Ovary (tissue), 9 donors: Measurements from ENCODE around the gene RAP1GAP. TPM values are rescaled to one million over a fixed set of nuclear protein-coding genes. Genes with fewer than 3 reads are reported as not detected.

Source experiments
- DNase-seq, 5 donors: peaks; one replicate each; pipeline ENCODE4 v3.0.0-alpha.2; 2019 to 2020
- H3K27ac ChIP-seq, 2 donors: fragments of 200-600 bp; one replicate each; pipeline versions ENCODE4 v1.5.1 to v1.8.0; 2019 to 2022
- H3K27me3 ChIP-seq: fragments of 200-600 bp; one replicate; pipeline ENCODE4 v1.8.0; 2022
- H3K36me3 ChIP-seq: fragments of 200-600 bp; sonication (generic); one replicate; pipeline ENCODE4 v1.5.1; 2019
- H3K4me1 ChIP-seq: one replicate; pipeline ENCODE4 v1.8.1; 2013; ENCODE audit warnings: mild to moderate bottlenecking, moderate library complexity; ENCODE audit not compliant: insufficient read depth
- H3K4me3 ChIP-seq: fragments of 200-600 bp; sonication (generic); one replicate; pipeline ENCODE4 v1.5.1; 2017
- H3K9me3 ChIP-seq, 2 donors: fragments of 200-600 bp in 1 of 2; sonication (generic) in 1 of 2; one replicate each; pipeline versions ENCODE4 v1.5.1 to v1.8.1; 2013 to 2019; ENCODE audit warnings: mild to moderate bottlenecking in 1 of 2, moderate library complexity in 1 of 2
- CTCF ChIP-seq, 3 donors: fragments of 450-650 bp in 2 of 3; fragments of 200-600 bp in 1 of 3; IDR thresholded peaks; one replicate each; pipeline versions ENCODE4 v1.5.1 to v1.8.0; 2016 to 2022; ENCODE audit warnings: antibody characterized with exemption in 3 of 3, mild to moderate bottlenecking in 1 of 3
- EP300 ChIP-seq: sonication (generic); formaldehyde crosslinking; IDR thresholded peaks from one replicate; pipeline ENCODE4 v1.6.1; 2017; ENCODE audit warnings: antibody characterized with exemption
- POLR2A ChIP-seq: fragments of 450-650 bp; IDR thresholded peaks from one replicate; pipeline ENCODE4 v1.6.1; 2017; ENCODE audit warnings: antibody characterized with exemption, mild to moderate bottlenecking, moderate library complexity
- WGBS, 3 donors: extraction: QIAGEN DNeasy Blood & Tissue Kit in 1 of 3; methylation state at CpG; one replicate each; pipeline versions ENCODE4 v1.1.5 to v1.1.7; 2013 to 2017; 5-methylcytosine and 5-hydroxymethylcytosine counted together
- intact Hi-C, 4 donors: fragments of 100-400 bp; cut with DNase I; formaldehyde crosslinking; loops; one replicate each; pipeline versions ENCODE4 v1.11.0 to v1.15.1; 2022 to 2023
- polyA plus RNA-seq, 2 donors: library from polyadenylated mRNA; stranded (reverse); fragments of 200-250 nt in 1 of 2; fragments of 350-450 nt in 1 of 2; fragmentation: Illumina TruSeq in 1 of 2; extraction: RNeasy Lipid Tissue Mini Kit (QIAGEN cat#74804) in 1 of 2; gene quantifications; one replicate each; pipeline ENCODE4 v1.2.3, GENCODE V29; 2013 to 2014
- total RNA-seq, 7 donors: library from RNA; depleted of rRNA in 2 of 7; stranded (reverse); fragments of >200 nt in 2 of 7; fragmentation: NEBNext Ultra II Directional in 3 of 7; extraction: Animal tissue kit (Norgen Biotek cat#: 25700) in 3 of 7; gene quantifications; one replicate each; pipeline versions ENCODE4 v1.1.0 to v1.2.4, GENCODE V29; 2016 to 2023
- donor health status: DM: no; HTN: no; CAD: no; lungs with moderate emphysema.
- donor health status: DM: no; HTN: no; CAD: no.
- donor health status: Bipolar disorder and iron deficiency.
- donor health status: DM: yes; HTN: yes; CAD: no.
- donor health status: DM: no; HTN: no; CAD: no.
- donor health status: DM: yes; HTN: yes; CAD: no.

RAP1GAP gene
- total and polyA plus RNA-seq, 9 donors: 0.60 to 9.4 (median 2.8) TPM

- no peak overlapping the region for H3K4me3 ChIP-seq
- no peaks in the 10 kb centered on the region for H3K9me3 ChIP-seq
- intact Hi-C loops: no loop called here
- no peak overlapping the region for H3K27ac ChIP-seq
- 91 to 94% (median 93%) methylated on average over 12 to 13 of the region's 13 CpGs for WGBS, 3 donors
- peaks cover 6% of the 10 kb centered on the region for H3K4me1 ChIP-seq
- DNase-seq: no peak
- H3K36me3 ChIP-seq: no peaks in the 10 kb centered on the region
- TF ChIP-seq EP300 (no peak), POLR2A (no peak), CTCF (IDR thresholded peaks at IDR 0.05) (no peak)
- no peaks in the 10 kb centered on the region for H3K27me3 ChIP-seq
Measured at GRCh38 chr1:21572735-21573277, 96.4 kb downstream of the RAP1GAP start.

GRCh38 chr1:21572221-21572620 lies 96.9 kb downstream of the RAP1GAP start:
- 90 to 92% (median 91%) methylated on average over 6 of the region's 6 CpGs for WGBS, 3 donors
- Histone ChIP-seq H3K9me3 (no peaks in the 10 kb centered on the region), H3K4me3 (no peak overlapping the region), H3K4me1 (peaks cover 6% of the 10 kb centered on the region), H3K27ac (no peak overlapping the region), H3K27me3 (no peaks in the 10 kb centered on the region), H3K36me3 (no peaks in the 10 kb centered on the region)
- no peak for TF ChIP-seq CTCF (IDR thresholded peaks at IDR 0.05)
- TF ChIP-seq EP300: no peak
- no peak for TF ChIP-seq POLR2A
- intact Hi-C loops: no loop called here
- DNase-seq: no peak

- no peak overlapping the region for H3K27ac ChIP-seq
- intact Hi-C loops: no loop called here
- no peaks in the 10 kb centered on the region for H3K9me3 ChIP-seq
- H3K27me3 ChIP-seq: no peaks in the 10 kb centered on the region
- whole genome bisulfite sequencing, 3 donors: 72 to 79% (median 73%) methylated on average over 4 of the region's 4 CpGs
- no peak for TF ChIP-seq CTCF (IDR thresholded peaks at IDR 0.05)
- no peak for TF ChIP-seq EP300
- no peak for TF ChIP-seq POLR2A
- no peaks in the 10 kb centered on the region for H3K36me3 ChIP-seq
- H3K4me3 ChIP-seq: no peak overlapping the region
- peaks cover 6% of the 10 kb centered on the region for H3K4me1 ChIP-seq
- no peak for DNase-seq
Measured at GRCh38 chr1:21570885-21571284, 98.3 kb downstream of the RAP1GAP start.

- Histone ChIP-seq H3K36me3 (no peaks in the 10 kb centered on the region), H3K9me3 (no peaks in the 10 kb centered on the region), H3K4me1 (peaks cover 6% of the 10 kb centered on the region), H3K27ac (no peak overlapping the region), H3K27me3 (no peaks in the 10 kb centered on the region), H3K4me3 (no peak overlapping the region)
- intact Hi-C loops: no loop called here
- TF ChIP-seq CTCF (IDR thresholded peaks at IDR 0.05) (no peak), EP300 (no peak), POLR2A (no peak)
- 84 to 91% (median 90%) methylated on average over 5 of the region's 5 CpGs for WGBS, 3 donors
- DNase-seq: no peak
Measured at GRCh38 chr1:21570528-21570875, 98.7 kb downstream of the RAP1GAP start.
